ENCODE data around the gene TXN2.
A peak's percentile ranks its signal among the peaks of the same experiment; 100 is the strongest.
"Not testable (repeated sequence)": the region's sequence is repeated elsewhere in the genome, so short reads cannot be mapped to it uniquely, and the experiment has no call there.

The TXN2 gene, protein sequence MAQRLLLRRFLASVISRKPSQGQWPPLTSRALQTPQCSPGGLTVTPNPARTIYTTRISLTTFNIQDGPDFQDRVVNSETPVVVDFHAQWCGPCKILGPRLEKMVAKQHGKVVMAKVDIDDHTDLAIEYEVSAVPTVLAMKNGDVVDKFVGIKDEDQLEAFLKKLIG

DNA sequence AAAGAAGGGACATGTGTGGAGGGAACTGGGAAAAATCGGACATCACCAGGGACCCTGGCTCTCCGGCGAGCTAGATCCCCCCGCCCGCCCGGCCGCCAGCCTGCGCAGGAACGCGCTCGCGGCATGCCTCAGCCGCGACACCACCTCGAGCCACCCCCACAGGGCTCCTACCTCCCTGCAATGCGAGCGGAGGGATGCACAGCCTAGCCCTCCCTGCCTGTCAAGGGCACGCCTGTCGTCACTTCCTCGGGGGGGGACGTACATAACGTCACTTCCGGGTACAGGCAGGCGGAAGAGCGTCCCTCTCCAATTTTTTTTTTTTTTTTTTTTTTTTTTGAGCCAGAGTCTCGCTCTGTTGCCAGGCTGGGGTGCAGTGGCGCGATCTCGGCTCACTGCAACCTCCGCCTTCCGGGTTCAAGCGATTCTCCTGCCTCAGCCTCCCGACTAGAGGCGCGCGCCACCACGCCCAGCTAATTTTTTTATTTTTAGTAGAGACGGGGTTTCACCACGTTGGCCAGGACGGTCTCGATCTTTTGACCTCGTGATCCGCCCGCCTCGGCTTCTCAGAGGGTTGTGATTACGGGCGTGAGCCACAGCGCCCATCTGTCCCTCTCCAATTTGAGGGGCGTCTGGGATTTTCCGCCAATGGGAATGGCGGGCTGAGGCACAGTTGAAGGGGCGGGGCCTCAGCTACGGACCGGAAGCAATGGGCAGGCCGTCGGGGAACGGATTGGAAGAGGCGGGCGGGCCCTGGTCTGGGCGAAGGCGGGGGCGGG is at the start of gene TXN2:
Gene TXN2, minus strand, starts transcription at position 248 of the 776 bp plus-strand sequence. CDS start 803 bp downstream, outside the sequence.
- TF ChIP-seq CTCF (IDR thresholded peaks at IDR 0.05; ENCODE audit: low read depth, low read length) = no peak
- peak within 1 kb of the TSS; percentile 69 for H3K4me3 ChIP-seq (ENCODE audit: low read depth, low read length)

GRCh38 chr22:36528795-36529751 is 47.6 kb upstream of the TXN2 start, which contains the start of gene EIF3D:
Gene EIF3D, minus strand, starts transcription at chr22:36529166. Its CDS starts 3,045 bp downstream, at chr22:36526121.
- peak within 1 kb of the TSS; percentile 96 for H3K4me3 ChIP-seq (ENCODE audit: low read depth, low read length)
- no peak for TF ChIP-seq CTCF (IDR thresholded peaks at IDR 0.05; ENCODE audit: low read depth, low read length)

DNA sequence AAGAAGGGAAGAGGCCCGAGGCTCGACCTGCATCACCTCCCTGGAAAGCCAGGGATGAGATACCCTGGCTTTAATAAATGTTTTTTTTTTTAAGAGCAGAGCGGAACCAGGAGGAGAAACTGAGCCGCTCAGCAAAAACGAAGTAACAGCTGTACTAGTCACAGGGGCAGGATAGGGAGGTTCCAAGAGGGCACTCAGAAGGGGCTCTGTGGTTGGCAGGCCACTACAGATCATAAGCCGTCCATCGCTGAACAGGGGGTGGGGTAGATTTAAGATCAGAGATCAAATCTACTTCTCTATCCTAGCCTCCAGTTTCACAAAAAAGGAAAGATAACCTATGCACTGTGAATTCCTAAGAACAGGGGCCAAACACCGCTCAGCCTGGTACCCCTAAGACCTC is 46.9 kb upstream of the TXN2 start:
- TF ChIP-seq CTCF (IDR thresholded peaks at IDR 0.05; ENCODE audit: low read depth, low read length) = no peak
- peak overlapping the region; percentile 96 for H3K4me3 ChIP-seq (ENCODE audit: low read depth, low read length)

GRCh38 chr22:36522662-36523061 is 41.2 kb upstream of the TXN2 start:
- H3K4me3 ChIP-seq (ENCODE audit: low read depth, low read length) = no peak overlapping the region
- TF ChIP-seq CTCF (IDR thresholded peaks at IDR 0.05; ENCODE audit: low read depth, low read length) = no peak

DNA sequence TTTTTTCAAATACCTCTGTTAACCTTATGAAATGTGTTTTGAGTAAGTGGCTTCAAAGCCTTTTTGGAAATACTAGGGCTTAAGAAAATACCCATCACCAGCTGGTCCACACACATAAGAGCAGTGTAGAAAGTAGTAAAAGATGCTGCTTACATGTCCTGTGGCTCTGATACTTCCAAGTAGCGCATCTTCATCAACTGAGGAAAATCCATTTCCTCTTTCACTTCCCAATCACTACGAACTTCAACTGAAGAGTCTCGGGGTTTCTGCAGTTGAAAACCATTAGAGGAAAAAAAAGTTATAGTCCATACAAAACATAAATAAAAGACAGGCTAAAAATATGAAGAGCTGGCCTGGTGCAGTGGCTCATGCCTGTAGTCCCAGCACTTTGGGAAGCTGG is 39.0 kb upstream of the TXN2 start:
- TF ChIP-seq CTCF (IDR thresholded peaks at IDR 0.05; ENCODE audit: low read depth, low read length) = no peak
- no peak overlapping the region for H3K4me3 ChIP-seq (ENCODE audit: low read depth, low read length)

GRCh38 chr22:36519906-36520305 is 38.5 kb upstream of the TXN2 start:
- not testable (repeated sequence) for H3K4me3 ChIP-seq (ENCODE audit: low read depth, low read length)

GRCh38 chr22:36514766-36515165 is 33.3 kb upstream of the TXN2 start:
- no peak overlapping the region for H3K4me3 ChIP-seq (ENCODE audit: low read depth, low read length)

More at GRCh38 chr22:36514766-36515165, 33.3 kb upstream of the TXN2 start:
- TF ChIP-seq CTCF (IDR thresholded peaks at IDR 0.05; ENCODE audit: low read depth, low read length) = no peak

Measured in WI38 (cell line).